Endothelial cell (in vitro differentiated cells): ENCODE data around the gene WASF1. TPM values are rescaled to one million over a fixed set of nuclear protein-coding genes. Genes with fewer than 3 reads are reported as not detected.

Experiments used
- DNase-seq: peaks from one replicate; pipeline ENCODE4 v3.0.0; 2021; ENCODE audit warnings: low spot score
- H3K27ac Mint-ChIP-seq: one replicate; pipeline ENCODE4 v1.8.0; 2021; ENCODE audit warnings: mixed read lengths, inconsistent platforms; ENCODE audit not compliant: unreplicated experiment
- H3K27me3 Mint-ChIP-seq: one replicate; pipeline ENCODE4 v1.8.0; 2021; ENCODE audit warnings: mild to moderate bottlenecking, moderate library complexity, mixed read lengths, inconsistent platforms; ENCODE audit not compliant: unreplicated experiment
- H3K36me3 Mint-ChIP-seq: one replicate; pipeline ENCODE4 v1.8.0; 2021; ENCODE audit warnings: mild to moderate bottlenecking, low read depth, mixed read lengths, inconsistent platforms; ENCODE audit not compliant: unreplicated experiment
- H3K4me1 Mint-ChIP-seq: one replicate; pipeline ENCODE4 v1.8.0; 2021; ENCODE audit warnings: mild to moderate bottlenecking, mixed read lengths, inconsistent platforms; ENCODE audit not compliant: unreplicated experiment
- H3K4me3 Mint-ChIP-seq: one replicate; pipeline ENCODE4 v1.8.0; 2021; ENCODE audit warnings: mild to moderate bottlenecking, mixed read lengths, inconsistent platforms; ENCODE audit not compliant: unreplicated experiment
- H3K9me3 Mint-ChIP-seq: one replicate; pipeline ENCODE4 v1.8.0; 2021; ENCODE audit warnings: mixed read lengths, inconsistent platforms; ENCODE audit not compliant: unreplicated experiment
- CTCF ChIP-seq: fragments of 200-600 bp; sonication (generic); IDR thresholded peaks from one replicate; pipeline ENCODE4 v1.5.0; 2021; ENCODE audit warnings: antibody characterized with exemption; ENCODE audit not compliant: unreplicated experiment
- long read RNA-seq: library from polyadenylated mRNA; unstranded; transcript quantifications from one replicate; pipeline ENCODE4 v2.0.0, GENCODE V29; 2020; ENCODE audit not compliant: unreplicated experiment
- total RNA-seq: library from RNA; stranded (reverse); fragmentation: NEBNext Ultra II Directional; extraction: Animal tissue kit (Norgen Biotek cat#: 25700); gene quantifications from one replicate; pipeline ENCODE4 v1.2.1, GENCODE V29; 2021; ENCODE audit not compliant: unreplicated experiment

Gene WASF1
- total RNA-seq, result 110 TPM
- long read RNA-seq, transcript WASF1-205 (9 exons, 2,675 nt), result major isoform, 14 of 31 reads
- long read RNA-seq, transcript WASF1-202 (10 exons, 3,075 nt), result minor isoform, 5 of 31 reads
- long read RNA-seq, partial matches to known transcripts, result 3 of 31 reads
- long read RNA-seq, other reads (novel, unspliced or antisense), result 7 of 31 reads

DNA sequence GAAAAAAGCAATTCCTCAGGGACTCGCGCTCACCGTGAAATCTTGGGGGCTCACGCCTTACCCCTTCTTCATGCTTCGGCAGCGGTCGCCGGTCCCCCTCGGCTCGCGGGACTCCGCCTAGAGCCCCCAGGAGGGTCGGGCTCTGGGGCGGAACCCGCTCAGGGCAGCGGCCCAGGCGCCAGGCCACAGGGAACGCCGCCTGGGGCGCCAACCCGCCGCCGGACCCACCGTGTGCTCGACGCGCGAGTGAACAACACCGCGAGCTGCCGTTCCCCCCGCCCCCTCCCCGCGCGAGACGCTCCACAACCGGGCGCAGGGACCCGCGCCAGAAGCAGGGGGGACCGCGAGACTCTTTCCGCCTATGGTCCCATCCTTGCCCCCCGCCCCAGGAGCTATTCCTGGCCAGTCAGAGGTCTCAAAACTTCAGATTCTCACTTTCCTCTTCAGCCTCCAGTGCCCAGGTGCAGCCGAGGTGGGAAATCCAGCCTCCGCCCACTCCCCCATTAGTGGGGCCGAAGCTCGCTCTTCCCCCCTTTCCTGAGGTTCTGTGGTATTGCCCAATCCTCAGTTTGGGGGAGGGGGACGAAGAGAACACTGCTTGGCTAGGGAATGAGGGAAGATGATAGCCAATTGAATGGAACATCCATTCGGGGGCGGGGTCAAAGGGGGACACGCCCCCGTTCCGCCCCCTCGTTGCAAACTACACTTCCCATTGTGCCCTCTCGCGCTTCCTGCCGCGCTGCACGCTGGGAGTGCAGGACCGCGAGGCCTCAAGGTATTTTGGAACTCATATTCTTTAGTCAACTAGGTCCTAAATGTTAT, at the start of gene WASF1:
TSS of gene WASF1 (minus strand) at position 265 of the 822 bp plus-strand sequence. CDS start 52,069 bp downstream, outside the sequence.
- H3K4me3 Mint-ChIP-seq, result peak within 1 kb of the TSS; percentile 97
- H3K4me1 Mint-ChIP-seq, result peaks cover 22% of the 10 kb centered on the region
- H3K27ac Mint-ChIP-seq, result peak within 1 kb of the TSS; percentile 68
- H3K36me3 Mint-ChIP-seq, result peaks cover 6% of the 10 kb centered on the region
- DNase-seq, result peak; percentile 98
- H3K9me3 Mint-ChIP-seq, result no peaks in the 10 kb centered on the region
- TF ChIP-seq CTCF, result no peak
- H3K27me3 Mint-ChIP-seq, result peaks cover 7% of the 10 kb centered on the region

DNA sequence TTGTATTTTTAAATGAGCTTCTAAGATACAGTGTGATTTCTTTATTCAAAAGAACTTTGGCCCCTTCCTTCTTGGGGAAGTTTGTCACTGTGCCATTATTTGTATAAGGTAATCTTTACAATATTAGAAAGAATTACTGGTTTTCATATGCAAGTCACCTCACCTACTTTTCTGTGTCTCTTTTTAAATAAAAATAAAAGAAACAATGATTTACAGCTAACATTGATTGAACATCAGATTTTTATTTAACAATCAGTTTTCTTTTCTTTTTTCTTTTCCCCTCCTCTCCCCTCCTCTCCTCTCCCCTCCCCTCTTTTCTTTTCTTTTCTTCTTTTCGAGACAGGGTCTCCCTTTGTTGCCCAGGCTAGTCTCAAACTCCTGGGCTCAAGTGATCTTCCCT, 46.8 kb upstream of the WASF1 start:
- Mint-ChIP-seq H3K27ac (no peak overlapping the region), H3K36me3 (peaks cover 5% of the 10 kb centered on the region), H3K9me3 (no peaks in the 10 kb centered on the region), H3K4me1 (peaks cover 3% of the 10 kb centered on the region), H3K27me3 (no peaks in the 10 kb centered on the region), H3K4me3 (no peak overlapping the region)
- DNase-seq, result no peak
- no peak for TF ChIP-seq CTCF

DNA sequence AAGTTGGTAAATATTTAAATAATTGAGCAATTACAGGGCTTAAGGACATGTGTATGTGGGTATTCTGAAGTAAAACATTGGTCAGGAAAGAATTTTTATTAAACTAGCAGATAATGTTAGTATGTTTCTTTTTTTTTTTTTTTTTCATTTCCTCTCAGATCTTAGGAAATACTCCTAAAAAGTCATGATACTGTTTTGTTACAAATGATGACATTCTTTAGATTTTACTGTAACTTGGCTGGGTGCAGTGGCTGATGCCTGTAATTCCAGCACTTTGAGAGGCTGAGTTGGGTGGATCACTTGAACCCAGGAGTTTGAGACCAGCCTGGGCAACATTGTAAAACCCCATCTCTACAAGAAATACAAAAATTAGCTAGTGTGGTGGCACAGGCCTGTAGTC, 42.3 kb upstream of the WASF1 start:
- TF ChIP-seq CTCF, result no peak
- Mint-ChIP-seq H3K4me1 (no peaks in the 10 kb centered on the region), H3K27me3 (peaks cover 2% of the 10 kb centered on the region), H3K4me3 (no peak overlapping the region), H3K27ac (no peak overlapping the region), H3K9me3 (no peaks in the 10 kb centered on the region), H3K36me3 (peaks cover 22% of the 10 kb centered on the region)
- DNase-seq, result no peak

- Mint-ChIP-seq H3K27me3 (peaks cover 2% of the 10 kb centered on the region), H3K4me3 (no peak overlapping the region), H3K36me3 (peaks cover 33% of the 10 kb centered on the region), H3K27ac (no peak overlapping the region), H3K9me3 (no peaks in the 10 kb centered on the region), H3K4me1 (no peaks in the 10 kb centered on the region)
- no peak for DNase-seq
- no peak for TF ChIP-seq CTCF
These were observed 37.8 kb upstream of the WASF1 start for GRCh38 chr6:110217266-110217665.

DNA sequence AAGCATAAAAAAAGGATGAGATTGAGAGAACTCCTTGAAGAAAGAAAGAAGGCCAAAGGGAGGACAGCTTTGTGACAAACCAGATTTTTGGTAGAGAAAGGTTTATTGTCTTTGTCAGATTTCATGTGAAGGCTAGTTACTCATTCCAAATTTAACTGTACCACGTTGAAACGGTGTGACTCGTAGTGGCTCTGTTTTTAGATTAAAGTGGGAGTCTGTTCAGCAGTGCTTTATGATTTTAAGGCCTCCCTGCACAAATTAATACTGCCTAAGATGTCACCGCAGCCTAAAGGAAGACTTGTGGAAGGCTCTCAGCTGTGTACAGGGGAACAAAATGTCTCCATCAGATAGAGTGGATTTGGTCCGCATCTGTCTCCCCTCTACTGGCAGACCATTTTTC, 36.7 kb upstream of the WASF1 start:
- H3K4me3 Mint-ChIP-seq, result peak overlapping the region; percentile 4
- no peaks in the 10 kb centered on the region for H3K9me3 Mint-ChIP-seq

More for the DNA sequence above, 36.7 kb upstream of the WASF1 start:
- no peak overlapping the region for H3K27ac Mint-ChIP-seq
- H3K4me1 Mint-ChIP-seq, result no peaks in the 10 kb centered on the region
- DNase-seq, result no peak
- peaks cover 30% of the 10 kb centered on the region for H3K36me3 Mint-ChIP-seq
- peaks cover 2% of the 10 kb centered on the region for H3K27me3 Mint-ChIP-seq
- TF ChIP-seq CTCF, result no peak
